Sigmoid colon (tissue), 4 donors: ENCODE results near the gene MAP3K2.

Source experiments
- EP300 ChIP-seq, 4 donors: sonication (generic); formaldehyde crosslinking; IDR thresholded peaks; one replicate each; pipeline ENCODE4 v1.6.1; 2017; ENCODE audit warnings: antibody characterized with exemption in 4 of 4
- POLR2A ChIP-seq, 2 donors: fragments of 450-650 bp; IDR thresholded peaks; one replicate each; pipeline ENCODE4 v1.6.1; 2016; ENCODE audit warnings: antibody characterized with exemption in 2 of 2, mild to moderate bottlenecking in 2 of 2, moderate library complexity in 2 of 2
- TF ChIP-seq, protein P1 (sequence below), 4 experiments: fragments of 450-650 bp in 3 of 4; fragments of 200-600 bp in 1 of 4; IDR thresholded peaks; one replicate each; pipeline ENCODE4 v1.5.1; 2016 to 2019; ENCODE audit warnings: antibody characterized with exemption in 4 of 4, mild to moderate bottlenecking in 3 of 4, moderate library complexity in 2 of 4

- TF ChIP-seq, protein P1, sequence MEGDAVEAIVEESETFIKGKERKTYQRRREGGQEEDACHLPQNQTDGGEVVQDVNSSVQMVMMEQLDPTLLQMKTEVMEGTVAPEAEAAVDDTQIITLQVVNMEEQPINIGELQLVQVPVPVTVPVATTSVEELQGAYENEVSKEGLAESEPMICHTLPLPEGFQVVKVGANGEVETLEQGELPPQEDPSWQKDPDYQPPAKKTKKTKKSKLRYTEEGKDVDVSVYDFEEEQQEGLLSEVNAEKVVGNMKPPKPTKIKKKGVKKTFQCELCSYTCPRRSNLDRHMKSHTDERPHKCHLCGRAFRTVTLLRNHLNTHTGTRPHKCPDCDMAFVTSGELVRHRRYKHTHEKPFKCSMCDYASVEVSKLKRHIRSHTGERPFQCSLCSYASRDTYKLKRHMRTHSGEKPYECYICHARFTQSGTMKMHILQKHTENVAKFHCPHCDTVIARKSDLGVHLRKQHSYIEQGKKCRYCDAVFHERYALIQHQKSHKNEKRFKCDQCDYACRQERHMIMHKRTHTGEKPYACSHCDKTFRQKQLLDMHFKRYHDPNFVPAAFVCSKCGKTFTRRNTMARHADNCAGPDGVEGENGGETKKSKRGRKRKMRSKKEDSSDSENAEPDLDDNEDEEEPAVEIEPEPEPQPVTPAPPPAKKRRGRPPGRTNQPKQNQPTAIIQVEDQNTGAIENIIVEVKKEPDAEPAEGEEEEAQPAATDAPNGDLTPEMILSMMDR (IDR thresholded peaks at IDR 0.05), result no peak
- no peak for TF ChIP-seq EP300 (IDR thresholded peaks at IDR 0.05)
- TF ChIP-seq POLR2A (IDR thresholded peaks at IDR 0.05), result no peak
Observed at GRCh38 chr2:127302168-127302567, 85.6 kb downstream of the MAP3K2 start.
